Stomach (tissue), 19 donors: ENCODE measurements around the gene PRKAR2B. TPM values are rescaled to one million over a fixed set of nuclear protein-coding genes. Genes with fewer than 3 reads are reported as not detected.

ENCODE experiments used
- DNase-seq, 2 donors: peaks; one replicate each; pipeline versions ENCODE4 v3.0.0 to v3.0.0-alpha.2; 2013 to 2019
- H3K27ac ChIP-seq, 5 donors: fragments of 200-600 bp in 4 of 5; sonication (generic) in 4 of 5; one replicate each; pipeline ENCODE4 v1.5.1; 2013 to 2019; ENCODE audit warnings: mild to moderate bottlenecking in 1 of 5, moderate library complexity in 1 of 5
- H3K27me3 ChIP-seq, 3 donors: fragments of 200-600 bp; sonication (generic); one replicate each; pipeline ENCODE4 v1.5.1; 2017 to 2019; ENCODE audit warnings: mixed run types in 1 of 3
- H3K36me3 ChIP-seq, 4 donors: fragments of 200-600 bp; sonication (generic); 1 replicate in 3 of 4; 2 replicates in 1 of 4; pipeline ENCODE4 v1.5.1; 2016 to 2019
- H3K4me1 ChIP-seq, 4 donors: fragments of 200-600 bp; sonication (generic); one replicate each; pipeline ENCODE4 v1.5.1; 2016 to 2019
- H3K4me3 ChIP-seq, 4 donors: fragments of 200-600 bp; sonication (generic) in 3 of 4; one replicate each; pipeline ENCODE4 v1.5.1; 2016 to 2019; ENCODE audit warnings: mild to moderate bottlenecking in 1 of 4
- H3K9me3 ChIP-seq, 4 donors: fragments of 200-600 bp; sonication (generic); one replicate each; pipeline ENCODE4 v1.5.1; 2016 to 2019
- EP300 ChIP-seq: sonication (generic); formaldehyde crosslinking; IDR thresholded peaks from one replicate; pipeline ENCODE4 v1.6.1; 2017; ENCODE audit warnings: antibody characterized with exemption
- POLR2A ChIP-seq, 4 donors: fragments of 450-650 bp; IDR thresholded peaks; one replicate each; pipeline ENCODE4 v1.6.1; 2016; ENCODE audit warnings: antibody characterized with exemption in 4 of 4, control low read depth in 2 of 4, mild to moderate bottlenecking in 1 of 4, moderate library complexity in 1 of 4
- POLR2AphosphoS5 ChIP-seq, 3 donors: sonication (generic); formaldehyde crosslinking; IDR thresholded peaks; one replicate each; pipeline ENCODE4 v1.6.1; 2016; ENCODE audit warnings: antibody characterized with exemption in 3 of 3
- WGBS, 5 donors: extraction: QIAGEN DNeasy Blood & Tissue Kit in 3 of 5; methylation state at CpG; one replicate each; pipeline versions ENCODE4 v1.1.5 to v1.1.7; 2013 to 2018; 5-methylcytosine and 5-hydroxymethylcytosine counted together
- intact Hi-C: fragments of 100-400 bp; cut with DNase I; formaldehyde crosslinking; loops from one replicate; pipeline ENCODE4 v1.15.1; 2023; ENCODE audit warnings: low total_unique reads
- long read RNA-seq, 10 donors: transcript quantifications; one replicate each; lab custom pipeline, GENCODE V29; 2026
- polyA plus RNA-seq, 3 donors: library from polyadenylated mRNA; stranded (reverse); fragments of 200-250 nt; gene quantifications; one replicate each; pipeline ENCODE4 v1.2.3, GENCODE V29; 2013
- total RNA-seq, 5 donors: library from RNA; depleted of rRNA; stranded (reverse); fragments of >200 nt; gene quantifications; one replicate each; pipeline versions ENCODE4 v1.1.0 to v1.2.3, GENCODE V29; 2014 to 2016
- TF ChIP-seq, protein P1 (sequence below), 7 experiments: fragments of 450-650 bp in 4 of 7; fragments of 200-600 bp in 3 of 7; sonication (generic) in 3 of 7; IDR thresholded peaks; one replicate each; pipeline ENCODE4 v1.5.1; 2016 to 2019; ENCODE audit warnings: antibody characterized with exemption in 7 of 7, control low read depth in 2 of 7, mild to moderate bottlenecking in 1 of 7
- donor health status: healthy with polysubstance abuse.
- donor health status: Bipolar disorder and iron deficiency.
- donor health status: healthy.

PRKAR2B gene
- total RNA-seq (10 to 100 TPM in 3 of 5 donors, 1 to 10 TPM in 2; 4.7 to 34.5 (median 10.1) TPM), polyA plus RNA-seq (10 to 100 TPM; 20.2 to 39.6 (median 20.5) TPM)
- long read RNA-seq, donor 1, partial matches to known transcripts = 0 of 1 reads
- long read RNA-seq, donor 1, other reads (novel, unspliced or antisense) = 0 of 1 reads
- long read RNA-seq, donor 2, transcript PRKAR2B-201 (11 exons, 3,745 nt) = major isoform, 6 of 6 reads
- long read RNA-seq, donor 2, partial matches to known transcripts = 0 of 6 reads
- long read RNA-seq, donor 2, other reads (novel, unspliced or antisense) = 0 of 6 reads
- long read RNA-seq, donor 3, partial matches to known transcripts = 0 of 2 reads
- long read RNA-seq, donor 3, other reads (novel, unspliced or antisense) = 0 of 2 reads
- long read RNA-seq, donor 4 = 0 reads
- long read RNA-seq, donor 5, transcript PRKAR2B-201 (11 exons, 3,745 nt) = major isoform, 13 of 18 reads
- long read RNA-seq, donor 5, partial matches to known transcripts = 5 of 18 reads
- long read RNA-seq, donor 5, other reads (novel, unspliced or antisense) = 0 of 18 reads
- long read RNA-seq, donor 6, transcript PRKAR2B-201 (11 exons, 3,745 nt) = major isoform, 7 of 7 reads
- long read RNA-seq, donor 6, partial matches to known transcripts = 0 of 7 reads
- long read RNA-seq, donor 6, other reads (novel, unspliced or antisense) = 0 of 7 reads
- long read RNA-seq, donor 7, transcript PRKAR2B-201 (11 exons, 3,745 nt) = major isoform, 13 of 18 reads
- long read RNA-seq, donor 7, partial matches to known transcripts = 5 of 18 reads
- long read RNA-seq, donor 7, other reads (novel, unspliced or antisense) = 0 of 18 reads
- long read RNA-seq, donor 8, transcript PRKAR2B-201 (11 exons, 3,745 nt) = major isoform, 6 of 20 reads
- long read RNA-seq, donor 8, partial matches to known transcripts = 14 of 20 reads
- long read RNA-seq, donor 8, other reads (novel, unspliced or antisense) = 0 of 20 reads
- long read RNA-seq, donor 9, partial matches to known transcripts = 9 of 11 reads
- long read RNA-seq, donor 9, other reads (novel, unspliced or antisense) = 0 of 11 reads
- long read RNA-seq, donor 10, partial matches to known transcripts = 0 of 2 reads
- long read RNA-seq, donor 10, other reads (novel, unspliced or antisense) = 0 of 2 reads

DNA sequence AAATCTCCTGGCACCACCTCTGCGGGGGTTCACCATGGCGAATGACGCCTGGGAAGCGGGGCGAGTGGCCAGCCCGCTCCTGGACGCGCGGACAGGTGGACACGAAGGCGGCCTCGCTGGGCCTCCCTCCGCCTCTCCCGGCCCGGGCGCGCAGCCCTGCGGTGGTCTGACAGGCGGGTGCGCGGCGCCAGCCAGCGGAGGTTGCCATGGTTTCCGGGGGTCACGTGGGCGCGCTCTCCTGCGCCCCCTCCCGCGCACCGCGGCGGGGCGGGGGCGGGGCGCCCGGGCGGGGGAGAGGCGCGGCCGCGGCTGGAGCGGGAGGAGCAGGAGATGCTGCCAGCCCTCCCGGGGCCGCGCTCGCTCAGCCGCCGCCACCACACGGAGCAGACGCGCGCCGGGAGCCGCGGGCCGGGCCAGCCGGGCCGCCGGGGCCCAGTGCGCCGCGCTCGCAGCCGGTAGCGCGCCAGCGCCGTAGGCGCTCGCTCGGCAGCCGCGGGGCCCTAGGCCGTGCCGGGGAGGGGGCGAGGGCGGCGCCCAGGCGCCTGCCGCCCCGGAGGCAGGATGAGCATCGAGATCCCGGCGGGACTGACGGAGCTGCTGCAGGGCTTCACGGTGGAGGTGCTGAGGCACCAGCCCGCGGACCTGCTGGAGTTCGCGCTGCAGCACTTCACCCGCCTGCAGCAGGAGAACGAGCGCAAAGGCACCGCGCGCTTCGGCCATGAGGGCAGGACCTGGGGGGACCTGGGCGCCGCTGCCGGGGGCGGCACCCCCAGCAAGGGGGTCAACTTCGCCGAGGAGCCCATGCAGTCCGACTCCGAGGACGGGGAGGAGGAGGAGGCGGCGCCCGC, at the start of gene PRKAR2B:
Gene PRKAR2B, plus strand, starts transcription at position 359 of the 848 bp plus-strand sequence. Its CDS starts 203 bp downstream, at position 562.
- H3K4me3 ChIP-seq = peak within 1 kb of the TSS; percentile 65 to 92 (median 76)
- intact Hi-C loops = no loop called here
- H3K9me3 ChIP-seq = no peaks in the 10 kb centered on the region
- H3K27ac ChIP-seq = peak within 1 kb of the TSS; percentile 66 to 91 (median 78)
- peak; percentile 62 to 94 for DNase-seq
- TF ChIP-seq EP300 = no peak
- no peak for TF ChIP-seq POLR2A (IDR thresholded peaks at IDR 0.05)
- TF ChIP-seq, protein P1, sequence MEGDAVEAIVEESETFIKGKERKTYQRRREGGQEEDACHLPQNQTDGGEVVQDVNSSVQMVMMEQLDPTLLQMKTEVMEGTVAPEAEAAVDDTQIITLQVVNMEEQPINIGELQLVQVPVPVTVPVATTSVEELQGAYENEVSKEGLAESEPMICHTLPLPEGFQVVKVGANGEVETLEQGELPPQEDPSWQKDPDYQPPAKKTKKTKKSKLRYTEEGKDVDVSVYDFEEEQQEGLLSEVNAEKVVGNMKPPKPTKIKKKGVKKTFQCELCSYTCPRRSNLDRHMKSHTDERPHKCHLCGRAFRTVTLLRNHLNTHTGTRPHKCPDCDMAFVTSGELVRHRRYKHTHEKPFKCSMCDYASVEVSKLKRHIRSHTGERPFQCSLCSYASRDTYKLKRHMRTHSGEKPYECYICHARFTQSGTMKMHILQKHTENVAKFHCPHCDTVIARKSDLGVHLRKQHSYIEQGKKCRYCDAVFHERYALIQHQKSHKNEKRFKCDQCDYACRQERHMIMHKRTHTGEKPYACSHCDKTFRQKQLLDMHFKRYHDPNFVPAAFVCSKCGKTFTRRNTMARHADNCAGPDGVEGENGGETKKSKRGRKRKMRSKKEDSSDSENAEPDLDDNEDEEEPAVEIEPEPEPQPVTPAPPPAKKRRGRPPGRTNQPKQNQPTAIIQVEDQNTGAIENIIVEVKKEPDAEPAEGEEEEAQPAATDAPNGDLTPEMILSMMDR (IDR thresholded peaks at IDR 0.05) = peak in 1 of 7 experiments; percentile 15
- TF ChIP-seq POLR2AphosphoS5 (IDR thresholded peaks at IDR 0.05) = no peak
- no peaks in the 10 kb centered on the region for H3K36me3 ChIP-seq
- H3K4me1 ChIP-seq = peaks cover 10 to 25% (median 15%) of the 10 kb centered on the region in 4 donors
- 0 to 1% (median 0%) methylated on average over 33 to 107 of the region's 110 CpGs for WGBS, 5 donors
- H3K27me3 ChIP-seq = peaks cover 0 to 14% (median 8%) of the 10 kb centered on the region in 3 donors

DNA sequence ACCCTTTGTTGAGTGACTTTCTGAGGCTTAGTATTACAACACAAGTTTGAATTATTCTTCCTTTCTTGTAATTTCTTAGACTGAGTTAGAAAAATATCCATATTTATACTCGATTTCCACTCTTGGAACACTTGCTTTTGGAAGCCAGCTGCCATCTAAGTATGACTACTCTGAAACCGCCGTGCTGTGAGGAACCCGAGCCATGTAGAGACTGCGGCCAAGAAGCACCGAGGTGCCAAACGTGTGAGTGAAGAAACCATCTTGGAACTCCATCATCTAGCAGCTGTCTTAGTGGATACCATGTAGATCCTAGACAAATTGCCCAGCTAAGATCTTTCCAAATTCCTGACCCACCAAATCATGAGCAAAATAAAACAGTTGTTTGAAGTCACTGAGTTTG, 49.7 kb upstream of the PRKAR2B start:
- intact Hi-C loops = no loop called here
- no peak for DNase-seq
- Histone ChIP-seq H3K27me3 (no peaks in the 10 kb centered on the region), H3K36me3 (no peaks in the 10 kb centered on the region), H3K4me3 (no peak overlapping the region), H3K27ac (no peak overlapping the region), H3K9me3 (no peaks in the 10 kb centered on the region), H3K4me1 (no peaks in the 10 kb centered on the region)
- 86 to 92% (median 90%) methylated on average over 7 of the region's 7 CpGs for WGBS, 5 donors
- TF ChIP-seq, protein P1 (IDR thresholded peaks at IDR 0.05) = no peak
- TF ChIP-seq EP300 = no peak
- no peak for TF ChIP-seq POLR2A (IDR thresholded peaks at IDR 0.05)
- TF ChIP-seq POLR2AphosphoS5 (IDR thresholded peaks at IDR 0.05) = no peak

DNA sequence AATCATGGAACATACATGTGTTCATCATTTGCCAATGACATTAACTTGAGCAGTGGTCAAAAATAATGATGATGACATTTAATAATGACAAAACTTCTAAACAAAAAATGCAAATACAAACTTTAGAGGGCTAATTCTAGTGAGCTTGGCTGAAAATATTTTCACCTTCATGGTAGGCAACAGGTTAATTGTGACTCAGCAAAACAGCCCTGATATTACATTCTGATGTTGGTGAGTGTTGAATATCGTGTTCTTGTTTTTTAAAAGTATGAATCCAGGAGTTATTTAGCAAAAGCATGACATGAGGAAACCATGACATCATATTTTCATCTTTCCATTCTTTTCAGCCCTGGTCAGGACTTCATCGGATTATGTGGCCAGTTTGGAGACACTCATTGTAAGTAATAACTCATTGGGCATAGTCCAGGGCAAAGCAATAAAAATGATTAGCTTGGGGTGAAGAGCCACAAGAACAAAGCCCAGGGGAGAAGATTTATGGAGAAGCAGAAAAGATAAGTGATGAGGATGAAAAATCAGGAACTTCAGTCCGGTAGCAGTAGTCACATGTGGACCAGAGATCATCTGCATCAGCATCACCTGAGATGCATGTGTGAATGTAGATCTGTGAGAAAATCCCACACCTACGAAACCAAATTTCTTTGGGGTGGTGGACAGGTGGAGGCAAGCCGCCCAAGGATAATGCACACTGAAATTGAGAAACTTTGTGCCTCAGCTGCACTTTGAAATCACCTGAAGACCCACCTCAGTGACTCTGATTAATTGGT, 46.8 kb upstream of the PRKAR2B start:
- intact Hi-C loops = no loop called here
- H3K27ac ChIP-seq = no peak overlapping the region
- 73 to 84% (median 80%) methylated on average over 5 of the region's 5 CpGs for WGBS, 5 donors
- no peak for DNase-seq
- TF ChIP-seq POLR2A (IDR thresholded peaks at IDR 0.05) (no peak), EP300 (no peak), POLR2AphosphoS5 (IDR thresholded peaks at IDR 0.05) (no peak)
- TF ChIP-seq, protein P1 (IDR thresholded peaks at IDR 0.05) = no peak
- no peaks in the 10 kb centered on the region for H3K9me3 ChIP-seq
- no peak overlapping the region for H3K4me3 ChIP-seq
- H3K4me1 ChIP-seq = no peaks in the 10 kb centered on the region
- no peaks in the 10 kb centered on the region for H3K27me3 ChIP-seq
- H3K36me3 ChIP-seq = no peaks in the 10 kb centered on the region
